GM10847 (cell line): ENCODE results near the gene ELAVL3.

Experiments
- POLR2A ChIP-seq: IDR thresholded peaks from 2 replicates; pipeline ENCODE4 v1.6.1; 2011; ENCODE audit not compliant: insufficient read length; ENCODE audit errors: extremely low read depth

Gene ELAVL3

DNA sequence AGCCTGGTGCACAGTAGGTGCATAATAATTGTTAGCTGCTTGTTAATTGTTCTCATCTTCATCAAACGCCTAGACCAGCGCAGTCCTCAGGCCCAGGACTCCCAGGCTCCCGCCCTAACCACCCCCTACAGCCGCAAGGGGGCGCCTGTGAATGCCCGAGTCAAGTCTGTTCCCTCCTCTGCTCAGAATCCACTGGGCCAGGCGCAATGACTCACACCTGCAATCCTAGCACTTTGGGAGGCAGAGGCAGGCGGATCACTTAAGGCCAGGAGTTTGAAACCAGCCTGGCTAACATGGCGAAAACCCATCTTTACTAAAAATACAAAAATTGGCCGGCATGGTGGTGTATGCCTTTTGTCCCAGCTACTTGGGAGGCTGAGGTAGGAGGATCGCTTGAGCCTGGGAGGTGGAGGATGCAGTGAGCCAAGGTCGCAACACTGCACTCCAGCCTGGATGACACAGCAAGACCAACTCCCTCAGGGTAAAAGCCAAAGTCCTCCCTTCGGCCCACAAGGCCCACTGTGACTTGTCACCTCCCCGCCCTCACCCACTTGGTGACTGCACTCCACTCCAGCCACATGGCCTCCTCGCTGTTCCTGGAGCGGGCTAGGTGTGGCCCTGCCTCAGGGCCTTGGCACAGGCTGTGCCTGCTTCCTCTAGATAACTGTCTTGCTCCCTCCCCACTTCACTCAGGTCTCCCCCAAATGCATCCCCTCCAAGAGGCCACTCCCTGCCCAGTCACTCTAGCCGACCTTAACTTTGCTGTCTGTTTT lies 15.7 kb upstream of the ELAVL3 start:
- TF ChIP-seq POLR2A = no peak

- TF ChIP-seq POLR2A = no peak
Observed at GRCh38 chr19:11495885-11496284, 15.0 kb upstream of the ELAVL3 start.

DNA sequence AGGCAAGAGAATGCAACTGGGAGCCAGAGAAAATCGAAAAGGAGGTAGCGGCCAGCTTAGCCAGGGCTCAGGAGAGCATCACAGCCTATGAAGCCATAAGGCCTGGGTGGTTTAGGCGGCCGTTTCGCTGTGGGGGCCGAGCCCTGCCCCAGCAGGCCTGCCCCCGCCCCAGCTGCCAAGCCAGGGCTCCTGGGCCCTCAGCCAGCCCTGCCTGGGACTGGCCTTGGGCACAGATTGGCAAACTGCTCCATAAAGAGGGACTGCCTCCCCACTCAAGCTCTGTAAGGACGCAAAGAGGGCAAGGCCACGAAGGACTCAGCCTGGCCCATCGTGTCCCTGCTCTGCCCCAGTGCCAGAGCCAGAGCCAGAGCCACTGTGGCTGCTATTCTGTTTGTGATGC lies 14.6 kb upstream of the ELAVL3 start:
- no peak for TF ChIP-seq POLR2A

DNA sequence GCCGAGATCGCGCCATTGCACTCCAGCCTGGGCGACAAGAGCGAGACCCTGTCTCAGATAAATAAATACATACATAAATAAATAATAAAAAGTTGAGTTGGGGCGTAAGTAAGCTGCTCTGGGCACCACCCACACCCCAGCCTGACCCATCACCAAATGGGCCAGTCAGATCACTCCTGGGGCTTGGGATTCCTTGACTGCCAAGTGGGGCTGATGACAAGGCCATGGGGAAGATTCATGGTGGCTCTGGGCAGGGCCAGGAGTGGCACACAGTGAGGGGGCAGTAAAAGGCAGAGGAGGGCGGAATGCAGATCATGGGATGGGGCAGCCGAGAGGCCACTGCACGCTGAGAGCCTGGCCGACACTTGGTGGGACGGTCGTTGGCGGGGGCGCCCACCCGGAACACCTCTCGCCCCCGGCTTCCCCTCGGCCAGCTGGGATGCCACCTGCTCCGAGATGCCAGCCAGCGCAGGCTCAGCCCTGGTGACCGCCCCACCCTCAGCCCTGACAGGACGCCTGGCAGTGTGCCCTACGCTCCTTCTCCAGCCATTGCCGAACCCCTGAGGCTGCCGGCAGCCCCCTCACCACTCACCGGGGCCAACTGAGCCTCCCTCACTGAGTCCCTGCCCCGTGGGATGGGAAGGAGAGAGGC lies 13.9 kb upstream of the ELAVL3 start:
- no peak for TF ChIP-seq POLR2A

- TF ChIP-seq POLR2A = no peak
Observed at GRCh38 chr19:11489378-11489777, 8.5 kb upstream of the ELAVL3 start.

GRCh38 chr19:11486661-11487503 lies 6.0 kb upstream of the ELAVL3 start:
- no peak for TF ChIP-seq POLR2A

DNA sequence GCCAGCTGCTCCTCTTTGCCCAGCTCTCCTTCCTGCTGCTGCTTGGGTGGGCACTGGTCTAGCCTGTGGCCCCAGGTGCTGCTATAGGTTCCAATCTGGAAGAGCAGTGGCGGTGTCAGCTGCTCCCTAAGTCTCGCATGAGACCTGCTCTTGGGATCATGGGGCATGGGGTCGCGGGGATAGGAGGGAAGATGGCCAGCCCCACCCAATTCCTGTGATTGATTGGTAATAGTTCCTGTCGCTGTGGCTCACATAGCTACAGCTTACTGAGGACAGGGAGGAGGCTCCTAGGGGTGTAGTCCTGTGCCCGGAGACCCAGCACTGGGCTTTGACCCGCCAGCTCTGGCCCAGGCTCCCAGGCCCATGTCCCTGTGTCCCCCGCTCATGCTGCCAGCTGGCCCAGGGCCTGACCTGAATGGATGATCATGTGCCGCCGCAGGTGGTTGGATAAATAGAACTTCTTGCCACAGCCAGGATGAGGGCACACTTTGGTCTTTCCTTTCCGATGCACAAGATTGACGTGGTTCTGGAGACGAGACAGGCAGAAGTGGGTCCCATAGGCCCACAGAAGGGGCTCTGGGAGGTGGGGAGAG lies 4.5 kb upstream of the ELAVL3 start:
- no peak for TF ChIP-seq POLR2A

DNA sequence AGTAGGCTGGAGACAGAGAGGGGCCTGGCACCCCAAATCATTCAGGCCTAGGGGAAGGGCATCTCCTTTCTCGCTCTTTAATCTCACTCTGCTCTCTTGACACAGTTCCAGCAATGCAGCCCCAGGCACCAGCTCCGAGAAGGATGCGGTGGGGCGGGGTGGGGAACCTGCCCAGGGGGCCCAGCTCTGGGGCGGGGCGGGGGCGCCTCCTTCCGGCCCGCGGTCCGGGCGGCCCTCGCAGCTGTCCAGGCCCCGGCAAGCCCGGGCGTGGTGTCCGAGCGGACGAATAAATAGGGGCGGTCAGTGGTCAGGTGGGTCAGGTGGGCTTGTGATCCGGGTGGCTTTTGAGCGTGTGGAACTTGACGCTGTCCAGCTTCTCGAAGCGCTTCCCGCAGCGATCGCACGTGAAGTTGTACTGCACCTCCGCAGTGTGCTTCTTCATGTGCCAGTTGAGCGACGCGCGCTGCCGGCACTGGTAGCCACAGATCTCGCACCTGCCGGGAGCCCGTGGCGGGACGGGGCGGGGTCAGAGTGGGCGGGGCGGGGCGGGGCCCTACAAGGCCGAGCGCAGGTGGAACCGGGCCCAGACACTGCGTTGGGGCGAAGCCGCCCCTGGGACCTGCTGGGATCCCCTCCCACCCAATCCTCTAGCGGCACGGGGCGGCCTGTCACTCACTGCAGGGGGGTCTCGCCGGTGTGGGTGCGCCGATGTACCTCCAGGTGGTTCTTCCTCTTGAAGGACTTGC lies 2.7 kb upstream of the ELAVL3 start:
- TF ChIP-seq POLR2A = no peak

GRCh38 chr19:11482384-11483050 lies 1.7 kb upstream of the ELAVL3 start:
- TF ChIP-seq POLR2A = no peak

- TF ChIP-seq POLR2A = no peak
Observed at GRCh38 chr19:11481534-11482383, 913 bp upstream of the ELAVL3 start.

DNA sequence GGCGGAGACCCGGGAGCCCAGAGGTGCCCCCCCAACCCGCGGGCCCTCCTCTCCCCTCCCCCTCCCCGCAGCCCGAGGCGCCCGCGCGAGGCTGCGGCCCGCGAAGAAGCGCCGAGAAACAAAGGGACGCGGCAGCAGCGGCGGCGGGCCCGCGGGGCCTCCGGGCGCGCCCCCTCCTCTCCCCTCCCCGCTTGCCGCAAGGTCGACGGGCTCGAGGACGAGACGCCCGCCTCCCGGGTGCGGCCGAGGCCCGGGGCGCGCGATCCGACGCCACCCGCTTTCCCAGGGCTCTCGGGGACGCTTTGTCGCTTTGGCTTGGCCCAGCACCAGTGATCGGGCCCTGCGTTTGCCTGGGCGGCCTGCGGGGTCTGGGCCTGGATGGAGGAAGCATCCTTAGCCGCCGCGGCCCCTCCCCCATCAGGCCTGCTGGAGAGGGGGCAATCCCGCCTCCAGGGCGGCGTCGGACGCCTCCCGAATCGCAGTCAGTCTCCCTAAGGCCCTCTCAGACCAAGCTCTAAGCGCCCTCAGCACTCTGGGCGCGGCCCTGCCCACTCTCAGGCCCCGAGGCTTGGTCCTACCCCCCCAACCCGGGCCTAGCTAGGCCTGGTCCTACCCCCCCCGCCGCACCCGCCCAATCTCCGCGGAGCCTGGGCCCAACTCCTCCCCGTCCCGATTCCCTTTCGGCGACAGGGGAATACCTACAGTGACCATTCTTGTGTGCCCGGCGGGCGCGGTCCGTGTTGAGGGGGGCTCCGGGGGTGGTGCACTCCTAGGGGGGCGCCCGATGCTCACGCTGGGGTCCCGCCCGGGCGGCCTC lies 740 bp downstream of the ELAVL3 start:
- TF ChIP-seq POLR2A = no peak

GRCh38 chr19:11479090-11479897 lies 1.6 kb downstream of the ELAVL3 start:
- no peak for TF ChIP-seq POLR2A
